Neutrophil (primary cell): ENCODE data around the gene SCARF1.

Experiments
- H3K27ac ChIP-seq: fragments of 200-600 bp; sonication (generic); 2 replicates; pipeline ENCODE4 v1.5.1; 2016; ENCODE audit warnings: mild to moderate bottlenecking, moderate library complexity
- H3K27me3 ChIP-seq: fragments of 200-600 bp; sonication (generic); 2 replicates; pipeline ENCODE4 v1.6.0; 2016; ENCODE audit warnings: mild to moderate bottlenecking
- H3K36me3 ChIP-seq: fragments of 200-600 bp; sonication (generic); 2 replicates; pipeline ENCODE4 v1.5.1; 2017
- H3K4me1 ChIP-seq, 2 experiments: fragments of 200-600 bp in 1 of 2; sonication (generic) in 1 of 2; 1 replicate in 1 of 2; 2 replicates in 1 of 2; pipeline versions ENCODE4 v1.5.1 to v1.6.1; 2013 to 2016; ENCODE audit warnings: low read depth in 1 of 2, low read length in 1 of 2, mild to moderate bottlenecking in 1 of 2, moderate library complexity in 1 of 2; ENCODE audit not compliant: control insufficient read depth in 1 of 2, insufficient read depth in 1 of 2
- H3K4me3 ChIP-seq, 2 experiments: fragments of 200-600 bp in 1 of 2; sonication (generic) in 1 of 2; 1 replicate in 1 of 2; 2 replicates in 1 of 2; pipeline ENCODE4 v1.5.1; 2013 to 2016; ENCODE audit warnings: low read depth in 1 of 2, low read length in 1 of 2, mild to moderate bottlenecking in 1 of 2, moderate library complexity in 1 of 2
- H3K9me3 ChIP-seq: fragments of 200-600 bp; sonication (generic); 2 replicates; pipeline ENCODE4 v1.5.1; 2016
- CTCF ChIP-seq: fragments of 200-600 bp; sonication (generic); IDR thresholded peaks from 2 replicates; pipeline ENCODE4 v1.5.1; 2016; ENCODE audit warnings: antibody characterized with exemption

Gene SCARF1

DNA sequence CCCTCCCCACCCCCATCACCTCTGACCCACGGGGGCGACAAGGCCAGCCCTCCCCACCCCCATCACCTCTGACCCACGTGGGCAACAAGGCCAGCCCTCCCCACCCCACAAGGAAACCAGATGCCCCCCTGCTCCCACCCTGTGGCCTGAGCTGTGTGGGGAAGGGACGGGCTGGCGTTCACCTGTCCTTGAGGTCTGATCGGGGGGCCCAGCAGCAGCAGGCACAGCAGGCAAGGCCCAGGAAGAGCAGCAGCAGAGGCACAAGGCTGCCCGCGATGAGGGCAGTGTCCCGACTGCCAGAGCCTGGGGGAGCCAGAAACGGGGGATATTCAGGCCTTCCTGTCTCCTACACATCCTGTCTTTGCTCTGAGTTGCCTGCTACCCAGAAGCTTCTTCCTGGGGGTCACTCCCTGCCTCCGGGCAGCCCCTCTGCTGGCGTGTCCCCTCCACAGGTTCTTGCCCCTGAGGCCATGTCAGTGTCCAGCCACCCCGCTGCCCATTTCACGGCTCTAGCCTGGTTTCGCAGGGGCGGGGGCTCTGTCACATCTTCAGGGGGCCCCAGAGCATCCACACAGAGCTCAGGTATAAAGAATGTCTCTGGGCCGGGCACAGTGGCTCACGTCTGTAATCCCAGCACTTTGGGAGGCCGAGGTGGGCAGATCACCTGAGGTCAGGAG lies 6.8 kb downstream of the SCARF1 start:
- peaks cover 4 to 6% of the 10 kb centered on the region in 2 experiments for H3K4me1 ChIP-seq
- no peak for TF ChIP-seq CTCF
- no peak overlapping the region for H3K27ac ChIP-seq
- peaks cover 15% of the 10 kb centered on the region for H3K36me3 ChIP-seq
- H3K9me3 ChIP-seq = no peaks in the 10 kb centered on the region
- H3K27me3 ChIP-seq = peaks cover 12% of the 10 kb centered on the region
- no peak overlapping the region for H3K4me3 ChIP-seq

DNA sequence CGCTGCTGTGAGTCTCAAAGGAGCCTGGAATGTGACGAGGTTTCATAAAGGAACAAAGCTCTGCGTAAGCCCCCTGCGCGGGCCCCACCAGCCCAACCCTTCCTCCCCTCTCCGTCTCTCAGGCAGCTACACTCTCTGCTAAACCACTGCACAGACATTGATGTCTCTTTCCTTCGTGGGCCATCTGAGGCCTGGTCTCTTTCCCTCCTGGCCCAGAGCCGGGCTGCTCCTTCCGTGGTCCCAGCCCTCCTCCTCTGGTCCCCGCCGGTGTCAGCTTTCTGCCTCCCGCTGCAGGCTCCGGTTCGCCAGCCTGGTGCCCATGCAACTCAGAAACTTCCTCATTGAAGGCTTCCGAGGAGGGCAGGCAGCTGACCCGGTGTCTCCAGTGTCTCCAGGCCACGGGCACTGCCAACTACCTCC lies 7.4 kb downstream of the SCARF1 start:
- no peak for TF ChIP-seq CTCF
- H3K27me3 ChIP-seq = peaks cover 6% of the 10 kb centered on the region
- no peaks in the 10 kb centered on the region for H3K4me1 ChIP-seq
- H3K4me3 ChIP-seq = no peak overlapping the region
- peaks cover 15% of the 10 kb centered on the region for H3K36me3 ChIP-seq
- no peaks in the 10 kb centered on the region for H3K9me3 ChIP-seq
- H3K27ac ChIP-seq = peak overlapping the region; percentile 8

- no peak overlapping the region for H3K4me3 ChIP-seq
- peaks cover 15% of the 10 kb centered on the region for H3K36me3 ChIP-seq
- H3K4me1 ChIP-seq = peaks cover 0 to under 1% of the 10 kb centered on the region in 2 experiments
- no peaks in the 10 kb centered on the region for H3K9me3 ChIP-seq
- H3K27me3 ChIP-seq = peaks cover 4% of the 10 kb centered on the region
- no peak overlapping the region for H3K27ac ChIP-seq
- no peak for TF ChIP-seq CTCF
Observed at GRCh38 chr17:1636732-1637285, 8.7 kb downstream of the SCARF1 start.

GRCh38 chr17:1635675-1636465 lies 9.7 kb downstream of the SCARF1 start:
- H3K4me3 ChIP-seq = no peak overlapping the region
- peaks cover 13% of the 10 kb centered on the region for H3K27me3 ChIP-seq
- TF ChIP-seq CTCF = no peak
- H3K36me3 ChIP-seq = peaks cover 15% of the 10 kb centered on the region
- no peaks in the 10 kb centered on the region for H3K9me3 ChIP-seq
- H3K4me1 ChIP-seq = peaks cover 3 to 4% of the 10 kb centered on the region in 2 experiments
- no peak overlapping the region for H3K27ac ChIP-seq

DNA sequence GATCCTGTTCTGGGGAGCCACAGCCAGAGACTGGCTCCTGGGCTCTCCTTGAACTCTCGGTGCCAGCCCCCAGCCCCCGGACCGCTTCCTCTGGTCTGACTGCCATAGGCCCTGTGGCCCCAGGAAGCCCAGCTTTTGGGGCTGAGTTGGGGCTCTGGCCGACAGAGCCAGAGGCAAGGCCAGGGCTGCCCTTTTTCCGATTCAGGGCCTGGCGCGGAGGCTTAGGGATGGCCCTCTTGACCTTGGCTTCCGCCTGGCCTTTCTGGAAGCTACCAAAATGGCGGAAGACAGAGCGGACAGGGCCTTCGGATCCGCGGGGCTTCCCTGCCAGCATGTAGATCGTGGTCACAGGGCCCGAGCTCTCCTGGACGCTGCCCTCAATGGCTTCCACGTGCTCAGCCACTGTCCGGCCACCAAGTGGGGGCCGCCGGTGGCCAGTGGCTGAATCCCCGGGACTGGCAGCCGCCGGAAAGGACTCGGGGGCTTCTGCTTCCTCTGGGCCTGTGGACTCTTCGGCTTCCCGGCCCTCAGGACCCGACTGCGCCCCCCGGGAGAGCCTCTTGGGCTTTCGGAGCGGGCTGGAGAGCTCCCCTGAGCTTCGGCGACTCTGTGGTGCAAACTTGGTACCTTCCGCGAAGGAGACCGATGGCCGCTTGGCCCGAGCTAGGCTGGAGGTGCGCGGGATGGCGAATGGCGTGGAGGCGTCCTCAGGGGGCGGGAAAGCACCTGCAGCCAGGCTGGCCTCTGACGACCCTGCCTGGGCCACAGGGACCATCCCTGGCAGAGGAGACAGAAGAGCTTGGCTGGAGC lies 10.5 kb downstream of the SCARF1 start:
- H3K27ac ChIP-seq = no peak overlapping the region
- H3K4me3 ChIP-seq = no peak overlapping the region
- H3K27me3 ChIP-seq = peaks cover 21% of the 10 kb centered on the region
- TF ChIP-seq CTCF = no peak
- peaks cover 15% of the 10 kb centered on the region for H3K36me3 ChIP-seq
- no peaks in the 10 kb centered on the region for H3K9me3 ChIP-seq
- peaks cover 3 to 9% of the 10 kb centered on the region in 2 experiments for H3K4me1 ChIP-seq
